Ovary (tissue), 9 donors: ENCODE results near the gene SRPK3. TPM values are rescaled to one million over a fixed set of nuclear protein-coding genes. Genes with fewer than 3 reads are reported as not detected.

ENCODE experiments used
- DNase-seq, 5 donors: peaks; one replicate each; pipeline ENCODE4 v3.0.0-alpha.2; 2019 to 2020
- H3K27ac ChIP-seq, 2 donors: fragments of 200-600 bp; one replicate each; pipeline versions ENCODE4 v1.5.1 to v1.8.0; 2019 to 2022
- H3K27me3 ChIP-seq: fragments of 200-600 bp; one replicate; pipeline ENCODE4 v1.8.0; 2022
- H3K36me3 ChIP-seq: fragments of 200-600 bp; sonication (generic); one replicate; pipeline ENCODE4 v1.5.1; 2019
- H3K4me1 ChIP-seq: one replicate; pipeline ENCODE4 v1.8.1; 2013; ENCODE audit warnings: mild to moderate bottlenecking, moderate library complexity; ENCODE audit not compliant: insufficient read depth
- H3K4me3 ChIP-seq: fragments of 200-600 bp; sonication (generic); one replicate; pipeline ENCODE4 v1.5.1; 2017
- H3K9me3 ChIP-seq, 2 donors: fragments of 200-600 bp in 1 of 2; sonication (generic) in 1 of 2; one replicate each; pipeline versions ENCODE4 v1.5.1 to v1.8.1; 2013 to 2019; ENCODE audit warnings: mild to moderate bottlenecking in 1 of 2, moderate library complexity in 1 of 2
- EP300 ChIP-seq: sonication (generic); formaldehyde crosslinking; IDR thresholded peaks from one replicate; pipeline ENCODE4 v1.6.1; 2017; ENCODE audit warnings: antibody characterized with exemption
- POLR2A ChIP-seq: fragments of 450-650 bp; IDR thresholded peaks from one replicate; pipeline ENCODE4 v1.6.1; 2017; ENCODE audit warnings: antibody characterized with exemption, mild to moderate bottlenecking, moderate library complexity
- WGBS, 3 donors: extraction: QIAGEN DNeasy Blood & Tissue Kit in 1 of 3; methylation state at CpG; one replicate each; pipeline versions ENCODE4 v1.1.5 to v1.1.7; 2013 to 2017; 5-methylcytosine and 5-hydroxymethylcytosine counted together
- intact Hi-C, 4 donors: fragments of 100-400 bp; cut with DNase I; formaldehyde crosslinking; loops; one replicate each; pipeline versions ENCODE4 v1.11.0 to v1.15.1; 2022 to 2023
- polyA plus RNA-seq, 2 donors: library from polyadenylated mRNA; stranded (reverse); fragments of 200-250 nt in 1 of 2; fragments of 350-450 nt in 1 of 2; fragmentation: Illumina TruSeq in 1 of 2; extraction: RNeasy Lipid Tissue Mini Kit (QIAGEN cat#74804) in 1 of 2; gene quantifications; one replicate each; pipeline ENCODE4 v1.2.3, GENCODE V29; 2013 to 2014
- total RNA-seq, 7 donors: library from RNA; depleted of rRNA in 2 of 7; stranded (reverse); fragments of >200 nt in 2 of 7; fragmentation: NEBNext Ultra II Directional in 3 of 7; extraction: Animal tissue kit (Norgen Biotek cat#: 25700) in 3 of 7; gene quantifications; one replicate each; pipeline versions ENCODE4 v1.1.0 to v1.2.4, GENCODE V29; 2016 to 2023
- TF ChIP-seq, protein P1 (sequence below), 3 donors: fragments of 450-650 bp in 2 of 3; fragments of 200-600 bp in 1 of 3; IDR thresholded peaks; one replicate each; pipeline versions ENCODE4 v1.5.1 to v1.8.0; 2016 to 2022; ENCODE audit warnings: antibody characterized with exemption in 3 of 3, mild to moderate bottlenecking in 1 of 3
- donor health status: DM: no; HTN: no; CAD: no; lungs with moderate emphysema.
- donor health status: DM: no; HTN: no; CAD: no.
- donor health status: Bipolar disorder and iron deficiency.
- donor health status: DM: yes; HTN: yes; CAD: no.
- donor health status: DM: no; HTN: no; CAD: no.
- donor health status: DM: yes; HTN: yes; CAD: no.

The SRPK3 gene
- total and polyA plus RNA-seq, 9 donors = 0.25 to 2.1 (median 1.4) TPM

DNA sequence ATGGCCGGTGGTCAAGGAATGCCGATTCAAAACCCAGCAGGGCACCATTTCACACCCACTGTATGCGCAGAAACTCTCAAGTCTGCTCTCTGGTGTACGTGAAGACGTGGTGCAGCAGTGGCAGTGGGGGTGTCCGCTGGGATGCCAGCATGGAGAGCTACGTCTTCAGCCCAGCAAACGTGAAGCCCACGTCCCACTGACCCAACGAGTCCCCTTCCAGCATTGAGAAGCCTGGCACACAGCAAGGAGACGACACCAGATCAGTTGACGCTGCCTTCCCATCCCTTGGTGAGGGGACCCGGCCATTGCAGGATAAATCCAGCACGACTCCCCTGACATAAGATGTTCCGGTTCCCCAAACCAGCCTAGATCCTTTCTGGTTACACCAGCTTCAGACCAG is 19.0 kb upstream of the SRPK3 start:
- Histone ChIP-seq H3K9me3 (no peaks in the 10 kb centered on the region), H3K36me3 (no peaks in the 10 kb centered on the region), H3K27me3 (no peaks in the 10 kb centered on the region), H3K4me3 (no peak overlapping the region), H3K4me1 (no peaks in the 10 kb centered on the region), H3K27ac (no peak overlapping the region)
- WGBS, 3 donors = 81 to 86% (median 84%) methylated on average over 15 of the region's 15 CpGs
- peak in 1 of 5 donors; percentile 12 for DNase-seq
- intact Hi-C loops = loop anchor here in 1 of 4 donors (5.0 kb wide), 1 partner anchor 190 kb away; no protein-coding TSS in a partner anchor
- TF ChIP-seq EP300 = no peak
- TF ChIP-seq POLR2A = no peak
- TF ChIP-seq, protein P1, sequence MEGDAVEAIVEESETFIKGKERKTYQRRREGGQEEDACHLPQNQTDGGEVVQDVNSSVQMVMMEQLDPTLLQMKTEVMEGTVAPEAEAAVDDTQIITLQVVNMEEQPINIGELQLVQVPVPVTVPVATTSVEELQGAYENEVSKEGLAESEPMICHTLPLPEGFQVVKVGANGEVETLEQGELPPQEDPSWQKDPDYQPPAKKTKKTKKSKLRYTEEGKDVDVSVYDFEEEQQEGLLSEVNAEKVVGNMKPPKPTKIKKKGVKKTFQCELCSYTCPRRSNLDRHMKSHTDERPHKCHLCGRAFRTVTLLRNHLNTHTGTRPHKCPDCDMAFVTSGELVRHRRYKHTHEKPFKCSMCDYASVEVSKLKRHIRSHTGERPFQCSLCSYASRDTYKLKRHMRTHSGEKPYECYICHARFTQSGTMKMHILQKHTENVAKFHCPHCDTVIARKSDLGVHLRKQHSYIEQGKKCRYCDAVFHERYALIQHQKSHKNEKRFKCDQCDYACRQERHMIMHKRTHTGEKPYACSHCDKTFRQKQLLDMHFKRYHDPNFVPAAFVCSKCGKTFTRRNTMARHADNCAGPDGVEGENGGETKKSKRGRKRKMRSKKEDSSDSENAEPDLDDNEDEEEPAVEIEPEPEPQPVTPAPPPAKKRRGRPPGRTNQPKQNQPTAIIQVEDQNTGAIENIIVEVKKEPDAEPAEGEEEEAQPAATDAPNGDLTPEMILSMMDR (IDR thresholded peaks at IDR 0.05) = no peak

DNA sequence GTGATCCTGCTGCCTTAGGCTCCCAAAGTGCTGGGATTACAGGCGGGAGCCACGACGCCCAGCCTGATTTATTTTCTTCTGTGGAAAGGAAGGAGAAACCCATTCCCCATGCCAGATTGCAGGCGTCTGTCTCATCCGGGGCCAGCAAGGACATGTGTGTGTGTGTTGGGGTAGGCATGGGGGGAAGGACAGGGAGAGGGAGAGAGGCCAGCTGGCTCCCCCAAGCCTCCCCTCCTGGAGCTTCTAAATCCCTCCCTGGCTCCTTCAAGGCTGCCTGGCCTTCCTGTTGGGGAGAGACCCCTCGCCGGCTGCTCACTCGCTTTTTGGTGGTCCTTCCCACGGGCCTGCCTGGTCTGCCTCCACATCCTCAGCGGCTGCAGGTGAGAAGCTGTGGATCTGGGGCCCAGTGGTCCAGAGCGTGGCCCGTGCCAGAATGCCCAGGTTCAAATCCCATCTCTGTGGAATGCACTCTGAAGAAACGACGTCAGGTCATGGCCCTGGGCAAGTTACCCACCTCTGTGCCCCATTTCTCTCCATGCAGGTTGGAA is 18.1 kb upstream of the SRPK3 start:
- no peak overlapping the region for H3K4me3 ChIP-seq
- no peaks in the 10 kb centered on the region for H3K4me1 ChIP-seq
- intact Hi-C loops = loop anchor here in 1 of 4 donors (5.0 kb wide), 1 partner anchor 190 kb away; no protein-coding TSS in a partner anchor
- no peak for TF ChIP-seq POLR2A
- TF ChIP-seq EP300 = no peak
- TF ChIP-seq, protein P1 (IDR thresholded peaks at IDR 0.05) = no peak
- no peaks in the 10 kb centered on the region for H3K27me3 ChIP-seq
- H3K36me3 ChIP-seq = no peaks in the 10 kb centered on the region
- no peaks in the 10 kb centered on the region for H3K9me3 ChIP-seq
- no peak for DNase-seq
- WGBS, 3 donors = 83 to 85% (median 84%) methylated on average over 14 of the region's 14 CpGs
- H3K27ac ChIP-seq = no peak overlapping the region

DNA sequence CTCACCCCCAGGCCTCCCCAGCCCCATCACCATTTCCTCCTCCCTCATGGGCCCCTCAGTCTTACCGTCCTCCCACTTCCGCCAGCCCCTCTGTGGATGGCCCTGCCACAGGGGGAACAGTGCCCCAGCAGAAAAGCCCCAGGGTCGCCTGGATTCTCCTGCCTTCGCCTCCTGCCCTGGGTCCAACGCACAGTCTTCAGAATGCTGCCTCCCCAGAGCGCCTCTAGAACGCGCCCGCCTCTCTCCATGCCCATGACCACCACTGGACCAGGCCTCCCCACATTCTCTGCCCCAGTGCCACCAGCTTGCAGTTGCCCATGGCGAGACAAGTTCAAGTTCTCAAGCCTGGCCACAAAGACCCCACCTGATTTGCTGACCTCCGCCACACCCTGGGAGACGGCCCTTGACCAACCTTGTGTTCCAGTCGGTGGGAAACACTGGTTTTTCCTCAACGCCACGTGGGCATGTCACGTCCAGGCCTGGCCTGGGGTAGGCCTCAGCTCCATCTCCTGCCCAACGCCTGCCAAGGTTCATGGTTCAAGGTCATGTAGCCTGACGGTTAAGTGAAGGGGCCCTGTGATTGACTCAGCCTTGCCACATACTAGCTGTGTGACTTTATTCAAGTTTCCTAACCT is 17.4 kb upstream of the SRPK3 start:
- peak in 2 of 5 donors; percentile 28 to 35 for DNase-seq
- Histone ChIP-seq H3K9me3 (no peaks in the 10 kb centered on the region), H3K27ac (no peak overlapping the region), H3K36me3 (no peaks in the 10 kb centered on the region), H3K4me3 (no peak overlapping the region), H3K4me1 (no peaks in the 10 kb centered on the region), H3K27me3 (no peaks in the 10 kb centered on the region)
- TF ChIP-seq POLR2A (no peak), EP300 (no peak)
- TF ChIP-seq, protein P1 (IDR thresholded peaks at IDR 0.05) = no peak
- 85 to 88% (median 88%) methylated on average over 18 of the region's 18 CpGs for WGBS, 3 donors
- intact Hi-C loops = loop anchor here in 1 of 4 donors (5.0 kb wide), 1 partner anchor 189 kb away; no protein-coding TSS in a partner anchor

DNA sequence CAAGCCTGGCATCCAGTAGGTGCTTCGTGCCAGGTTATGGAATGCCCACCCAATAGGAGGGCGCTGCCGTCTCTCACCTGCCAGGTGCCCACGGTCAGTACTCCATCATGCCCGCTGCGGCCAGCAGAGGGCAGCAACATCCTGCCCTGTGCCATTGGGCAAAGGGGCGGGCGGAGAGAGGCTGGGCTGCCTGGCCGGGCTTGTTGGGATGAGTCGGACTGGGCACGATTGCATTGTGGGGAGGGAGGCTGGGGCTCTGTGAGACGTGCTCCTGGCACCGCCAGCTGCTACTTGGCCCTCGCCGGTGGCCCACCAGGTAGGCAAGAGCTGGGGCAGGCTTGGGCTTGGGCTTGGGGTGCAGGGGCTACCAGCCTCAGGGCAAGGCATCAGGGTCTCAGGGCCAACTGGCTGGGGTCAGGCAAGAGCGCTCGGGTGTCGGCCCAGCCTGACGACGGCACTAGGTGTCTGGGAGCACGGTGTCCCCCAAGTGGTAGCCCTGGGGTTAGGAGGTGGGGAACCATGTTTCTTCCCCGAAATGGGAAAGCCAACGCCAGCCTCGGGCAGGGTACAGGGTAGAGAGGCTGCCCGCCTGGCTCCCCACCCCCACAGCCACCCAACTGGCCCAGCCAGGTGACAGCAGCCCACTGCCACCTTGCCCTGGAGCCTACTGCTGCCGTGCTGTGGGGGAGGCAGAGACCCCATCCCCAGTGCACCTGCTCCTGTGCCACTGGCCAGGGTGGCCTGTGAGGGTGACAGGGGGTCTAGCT is 16.7 kb upstream of the SRPK3 start, which contains the start of gene PLXNB3:
PLXNB3 (plus strand) TSS at position 261 of the 767 bp plus-strand sequence. CDS start 1,287 bp downstream, outside the sequence.
- intact Hi-C loops = loop anchor here in 2 of 4 donors (2.0 to 5.0 kb wide), 2 partner anchors 188 to 189 kb away; no protein-coding TSS in a partner anchor

More for the DNA sequence above, 16.7 kb upstream of the SRPK3 start, which contains the start of gene PLXNB3:
- peak; percentile 64 to 81 (median 74) for DNase-seq
- no peak within 1 kb of the TSS for H3K27ac ChIP-seq
- WGBS, 3 donors = 35 to 38% (median 38%) methylated on average over 26 of the region's 26 CpGs
- H3K4me1 ChIP-seq = no peaks in the 10 kb centered on the region
- no peaks in the 10 kb centered on the region for H3K27me3 ChIP-seq
- peak within 1 kb of the TSS; percentile 27 for H3K4me3 ChIP-seq
- H3K36me3 ChIP-seq = no peaks in the 10 kb centered on the region
- TF ChIP-seq, protein P1 (IDR thresholded peaks at IDR 0.05) = peak; percentile 58 to 71 (median 66)
- peak; percentile 10 for TF ChIP-seq POLR2A
- no peak for TF ChIP-seq EP300
- H3K9me3 ChIP-seq = no peaks in the 10 kb centered on the region
